ENCODE data around the gene NOX5. TPM values are rescaled to one million over a fixed set of nuclear protein-coding genes. Genes with fewer than 3 reads are reported as not detected.

The NOX5 gene
- total RNA-seq, 1 experiment from 2014 or later: 0.91 TPM

- no peak for DNase-seq (ENCODE audit: low read depth, low spot score)
- no peak overlapping the region for H3K9ac ChIP-seq (ENCODE audit: low read length)
- H3K9me3 ChIP-seq (ENCODE audit: control insufficient read depth in 1 of 2, insufficient read depth in 1 of 2, low read depth in 1 of 2, low read length in 2 of 2): no peaks in the 10 kb centered on the region
- POLR2A ChIA-PET: no interaction called here
- no peak for ATAC-seq
- H3K27me3 ChIP-seq (ENCODE audit: insufficient read depth, low read length): no peaks in the 10 kb centered on the region
- no peaks in the 10 kb centered on the region for H3K9me2 ChIP-seq (ENCODE audit: insufficient read depth)
- no peaks in the 10 kb centered on the region for H3K79me2 ChIP-seq (ENCODE audit: insufficient read depth, low read length)
- H3K27ac ChIP-seq (ENCODE audit: low read depth, low read length): no peak overlapping the region
- no peaks in the 10 kb centered on the region for H3K4me1 ChIP-seq (ENCODE audit: control insufficient read depth in 1 of 2, insufficient read depth in 2 of 2, low read length in 2 of 2)
- H3K4me3 ChIP-seq (replicated peaks in 1 of 2; ENCODE audit: low read depth in 1 of 2, low read length in 2 of 2): no peak overlapping the region
- BruUV-seq (replicated peaks): no TSS peak
- no peak overlapping the region for H3K4me2 ChIP-seq (ENCODE audit: low read length)
- RAD21 ChIA-PET (ENCODE audit: low non-redundant PET in 1 of 2, low total read pairs in 2 of 2, uncharacterized antibody in 2 of 2, unreplicated experiment in 2 of 2): no interaction called here
- CTCF ChIA-PET: no interaction called here
- no peak overlapping the region for H2AFZ ChIP-seq (ENCODE audit: low read depth, low read length, poor library complexity, severe bottlenecking)
- H4K20me1 ChIP-seq (ENCODE audit: insufficient read depth): no peaks in the 10 kb centered on the region
- no peaks in the 10 kb centered on the region for H3K36me3 ChIP-seq (ENCODE audit: control insufficient read depth in 1 of 2, insufficient read depth in 2 of 2, low read length in 2 of 2)
- TF ChIP-seq POLR2AphosphoS5 (IDR thresholded peaks at IDR 0.05; ENCODE audit: low read depth, low read length): no peak
- intact Hi-C loops (cut with micrococcal nuclease): no loop called here
These were observed 24.1 kb upstream of the NOX5 start for GRCh38 chr15:68990231-68990991.

- H3K36me3 ChIP-seq (ENCODE audit: control insufficient read depth in 1 of 2, insufficient read depth in 2 of 2, low read length in 2 of 2): no peaks in the 10 kb centered on the region
- H3K9me3 ChIP-seq (ENCODE audit: control insufficient read depth in 1 of 2, insufficient read depth in 1 of 2, low read depth in 1 of 2, low read length in 2 of 2): no peaks in the 10 kb centered on the region
- ATAC-seq: no peak
- H3K9ac ChIP-seq (ENCODE audit: low read length): no peak overlapping the region
- POLR2A ChIA-PET: no interaction called here
- no peak overlapping the region for H3K4me3 ChIP-seq (replicated peaks in 1 of 2; ENCODE audit: low read depth in 1 of 2, low read length in 2 of 2)
- CTCF ChIA-PET: no interaction called here
- no peak for TF ChIP-seq YY1 (IDR thresholded peaks at IDR 0.05; ENCODE audit: extremely low read depth, insufficient replicate concordance, low read depth, low read length)
- TF ChIP-seq ELF1 (IDR thresholded peaks at IDR 0.05; ENCODE audit: borderline replicate concordance, low read depth): no peak
- no peak for TF ChIP-seq FOSL1 (IDR thresholded peaks at IDR 0.05; ENCODE audit: low read depth)
- no peak for TF ChIP-seq CEBPB (IDR thresholded peaks at IDR 0.05; ENCODE audit: low read depth)
- TF ChIP-seq ZBTB33 (IDR thresholded peaks at IDR 0.05; ENCODE audit: extremely low read depth, insufficient replicate concordance, low read length): no peak
- TF ChIP-seq ATF3 (IDR thresholded peaks at IDR 0.05): no peak
- TF ChIP-seq EZH2phosphoT487 (IDR thresholded peaks at IDR 0.05; ENCODE audit: borderline replicate concordance): no peak
- TF ChIP-seq, protein P1, sequence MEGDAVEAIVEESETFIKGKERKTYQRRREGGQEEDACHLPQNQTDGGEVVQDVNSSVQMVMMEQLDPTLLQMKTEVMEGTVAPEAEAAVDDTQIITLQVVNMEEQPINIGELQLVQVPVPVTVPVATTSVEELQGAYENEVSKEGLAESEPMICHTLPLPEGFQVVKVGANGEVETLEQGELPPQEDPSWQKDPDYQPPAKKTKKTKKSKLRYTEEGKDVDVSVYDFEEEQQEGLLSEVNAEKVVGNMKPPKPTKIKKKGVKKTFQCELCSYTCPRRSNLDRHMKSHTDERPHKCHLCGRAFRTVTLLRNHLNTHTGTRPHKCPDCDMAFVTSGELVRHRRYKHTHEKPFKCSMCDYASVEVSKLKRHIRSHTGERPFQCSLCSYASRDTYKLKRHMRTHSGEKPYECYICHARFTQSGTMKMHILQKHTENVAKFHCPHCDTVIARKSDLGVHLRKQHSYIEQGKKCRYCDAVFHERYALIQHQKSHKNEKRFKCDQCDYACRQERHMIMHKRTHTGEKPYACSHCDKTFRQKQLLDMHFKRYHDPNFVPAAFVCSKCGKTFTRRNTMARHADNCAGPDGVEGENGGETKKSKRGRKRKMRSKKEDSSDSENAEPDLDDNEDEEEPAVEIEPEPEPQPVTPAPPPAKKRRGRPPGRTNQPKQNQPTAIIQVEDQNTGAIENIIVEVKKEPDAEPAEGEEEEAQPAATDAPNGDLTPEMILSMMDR (IDR thresholded peaks at IDR 0.05 in 2 of 3, conservative IDR thresholded peaks at IDR 0.05 in 1 of 3; ENCODE audit: borderline replicate concordance in 1 of 3, insufficient read depth in 1 of 3, low read depth in 2 of 3, low read length in 2 of 3): no peak
- TF ChIP-seq CBX3 (IDR thresholded peaks at IDR 0.05; ENCODE audit: low read depth): no peak
- no peak overlapping the region for H2AFZ ChIP-seq (ENCODE audit: low read depth, low read length, poor library complexity, severe bottlenecking)
- no peak for DNase-seq (ENCODE audit: low read depth, low spot score)
- intact Hi-C loops (cut with micrococcal nuclease): no loop called here
- no peaks in the 10 kb centered on the region for H3K4me1 ChIP-seq (ENCODE audit: control insufficient read depth in 1 of 2, insufficient read depth in 2 of 2, low read length in 2 of 2)
- H3K79me2 ChIP-seq (ENCODE audit: insufficient read depth, low read length): no peaks in the 10 kb centered on the region
- no peaks in the 10 kb centered on the region for H3K9me2 ChIP-seq (ENCODE audit: insufficient read depth)
- H4K20me1 ChIP-seq (ENCODE audit: insufficient read depth): no peaks in the 10 kb centered on the region
- no peak overlapping the region for H3K4me2 ChIP-seq (ENCODE audit: low read length)
- no peak overlapping the region for H3K27ac ChIP-seq (ENCODE audit: low read depth, low read length)
- BruUV-seq (replicated peaks): no TSS peak
- RAD21 ChIA-PET (ENCODE audit: low non-redundant PET in 1 of 2, low total read pairs in 2 of 2, uncharacterized antibody in 2 of 2, unreplicated experiment in 2 of 2): no interaction called here
- no peaks in the 10 kb centered on the region for H3K27me3 ChIP-seq (ENCODE audit: insufficient read depth, low read length)
These were observed 23.4 kb upstream of the NOX5 start for GRCh38 chr15:68990992-68991500.
